ENCODE data around the gene SUN5.

DNA sequence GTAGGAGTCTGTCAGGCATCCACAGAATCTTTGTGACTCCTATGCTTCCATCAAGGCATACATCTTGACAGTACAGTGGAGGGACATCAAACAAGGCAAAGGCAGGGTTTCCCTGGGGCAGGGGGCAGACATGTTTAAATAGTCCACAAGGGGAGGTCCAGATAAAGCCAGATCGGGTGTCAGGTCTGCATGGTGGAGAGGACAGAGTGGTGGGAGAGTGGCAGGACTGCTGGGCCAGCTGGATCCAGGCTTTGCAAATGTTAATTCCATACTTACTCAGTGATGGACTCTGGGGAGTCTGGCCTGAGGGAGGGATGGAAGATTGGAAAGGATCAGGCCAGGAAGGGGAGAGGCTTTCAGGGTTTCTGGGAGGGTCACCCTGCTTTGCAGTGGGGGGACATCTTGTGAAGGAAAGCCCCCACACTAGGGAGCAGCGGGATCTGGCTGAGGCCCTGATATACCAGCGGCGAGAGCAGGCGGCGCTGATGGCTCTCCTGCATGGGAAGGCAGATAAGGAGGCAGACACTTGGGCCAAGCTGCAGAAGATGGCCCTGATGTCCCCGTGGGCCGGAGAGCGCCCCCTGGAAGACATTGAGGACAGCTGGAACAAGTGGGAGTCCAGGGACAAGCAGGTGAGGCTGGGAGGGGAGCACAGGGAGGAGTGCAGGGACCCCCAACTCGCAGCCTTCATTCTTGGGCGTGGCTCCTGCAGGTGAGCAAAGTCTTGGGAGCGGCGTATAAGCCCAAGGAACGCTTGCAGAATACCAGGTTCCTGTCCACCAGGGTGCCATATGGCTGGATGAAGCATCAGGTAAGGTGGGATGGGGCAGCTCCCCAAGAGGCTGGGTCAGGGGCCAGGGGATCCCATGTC is 44.6 kb downstream of the SUN5 start:
- TF ChIP-seq BRCA1 (IDR thresholded peaks at IDR 0.05; ENCODE audit: low read depth, low read length) (no peak), YY1 (IDR thresholded peaks at IDR 0.05; ENCODE audit: low read depth, low read length) (no peak), CHD1 (IDR thresholded peaks at IDR 0.05; ENCODE audit: low read depth, low read length) (no peak), TAF7 (optimal IDR thresholded peaks at IDR 0.05; ENCODE audit: borderline replicate concordance, low read depth, low read length) (no peak), GTF2F1 (IDR thresholded peaks at IDR 0.05; ENCODE audit: borderline replicate concordance, low read depth, low read length) (no peak)
- TF ChIP-seq, protein P1, sequence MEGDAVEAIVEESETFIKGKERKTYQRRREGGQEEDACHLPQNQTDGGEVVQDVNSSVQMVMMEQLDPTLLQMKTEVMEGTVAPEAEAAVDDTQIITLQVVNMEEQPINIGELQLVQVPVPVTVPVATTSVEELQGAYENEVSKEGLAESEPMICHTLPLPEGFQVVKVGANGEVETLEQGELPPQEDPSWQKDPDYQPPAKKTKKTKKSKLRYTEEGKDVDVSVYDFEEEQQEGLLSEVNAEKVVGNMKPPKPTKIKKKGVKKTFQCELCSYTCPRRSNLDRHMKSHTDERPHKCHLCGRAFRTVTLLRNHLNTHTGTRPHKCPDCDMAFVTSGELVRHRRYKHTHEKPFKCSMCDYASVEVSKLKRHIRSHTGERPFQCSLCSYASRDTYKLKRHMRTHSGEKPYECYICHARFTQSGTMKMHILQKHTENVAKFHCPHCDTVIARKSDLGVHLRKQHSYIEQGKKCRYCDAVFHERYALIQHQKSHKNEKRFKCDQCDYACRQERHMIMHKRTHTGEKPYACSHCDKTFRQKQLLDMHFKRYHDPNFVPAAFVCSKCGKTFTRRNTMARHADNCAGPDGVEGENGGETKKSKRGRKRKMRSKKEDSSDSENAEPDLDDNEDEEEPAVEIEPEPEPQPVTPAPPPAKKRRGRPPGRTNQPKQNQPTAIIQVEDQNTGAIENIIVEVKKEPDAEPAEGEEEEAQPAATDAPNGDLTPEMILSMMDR (IDR thresholded peaks at IDR 0.05; ENCODE audit: control extremely low read depth in 1 of 3, insufficient read depth in 1 of 3, low read depth in 1 of 3, low read length in 3 of 3): no peak
